Prostate gland (tissue), 2 donors: ENCODE data around the gene ZNFX1.

Source experiments
- POLR2AphosphoS5 ChIP-seq: sonication (generic); formaldehyde crosslinking; IDR thresholded peaks from one replicate; pipeline ENCODE4 v1.6.1; 2017; ENCODE audit warnings: antibody characterized with exemption
- TF ChIP-seq, protein P1 (sequence below), 4 experiments: fragments of 200-600 bp in 2 of 4; fragments of 450-650 bp in 2 of 4; sonication (generic) in 2 of 4; IDR thresholded peaks; 1 replicate in 3 of 4; 2 replicates in 1 of 4; pipeline ENCODE4 v1.5.1; 2016 to 2019; ENCODE audit warnings: antibody characterized with exemption in 4 of 4, mild to moderate bottlenecking in 2 of 4, moderate library complexity in 2 of 4

DNA sequence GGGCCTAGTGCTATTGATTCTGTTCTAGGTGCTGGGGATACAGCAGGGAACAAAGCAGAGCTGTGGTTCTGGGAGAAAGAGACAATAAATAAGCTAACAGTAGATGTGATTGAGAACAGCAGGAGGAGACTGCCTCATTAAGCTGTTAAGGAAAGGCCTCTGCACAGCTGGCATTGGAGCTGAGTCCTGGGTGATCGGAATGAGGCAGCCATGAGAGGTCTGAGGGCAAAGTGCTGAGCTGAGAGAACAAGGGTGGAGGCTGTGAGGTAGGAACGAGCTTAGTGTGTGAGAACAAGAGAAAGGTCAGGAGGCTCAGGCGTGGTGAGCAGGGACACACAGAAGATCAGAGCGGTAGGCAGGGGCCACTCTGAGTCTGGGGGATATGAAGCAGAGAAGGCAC lies 40.3 kb downstream of the ZNFX1 start:
- TF ChIP-seq, protein P1, sequence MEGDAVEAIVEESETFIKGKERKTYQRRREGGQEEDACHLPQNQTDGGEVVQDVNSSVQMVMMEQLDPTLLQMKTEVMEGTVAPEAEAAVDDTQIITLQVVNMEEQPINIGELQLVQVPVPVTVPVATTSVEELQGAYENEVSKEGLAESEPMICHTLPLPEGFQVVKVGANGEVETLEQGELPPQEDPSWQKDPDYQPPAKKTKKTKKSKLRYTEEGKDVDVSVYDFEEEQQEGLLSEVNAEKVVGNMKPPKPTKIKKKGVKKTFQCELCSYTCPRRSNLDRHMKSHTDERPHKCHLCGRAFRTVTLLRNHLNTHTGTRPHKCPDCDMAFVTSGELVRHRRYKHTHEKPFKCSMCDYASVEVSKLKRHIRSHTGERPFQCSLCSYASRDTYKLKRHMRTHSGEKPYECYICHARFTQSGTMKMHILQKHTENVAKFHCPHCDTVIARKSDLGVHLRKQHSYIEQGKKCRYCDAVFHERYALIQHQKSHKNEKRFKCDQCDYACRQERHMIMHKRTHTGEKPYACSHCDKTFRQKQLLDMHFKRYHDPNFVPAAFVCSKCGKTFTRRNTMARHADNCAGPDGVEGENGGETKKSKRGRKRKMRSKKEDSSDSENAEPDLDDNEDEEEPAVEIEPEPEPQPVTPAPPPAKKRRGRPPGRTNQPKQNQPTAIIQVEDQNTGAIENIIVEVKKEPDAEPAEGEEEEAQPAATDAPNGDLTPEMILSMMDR (IDR thresholded peaks at IDR 0.05), result no peak
- no peak for TF ChIP-seq POLR2AphosphoS5
